ENCODE results near the gene MAGI1.

- no peak for TF ChIP-seq POLR2A (IDR thresholded peaks at IDR 0.05)
- no peak for TF ChIP-seq CTCF (IDR thresholded peaks at IDR 0.05)
These were observed 101.6 kb downstream of the MAGI1 start for GRCh38 chr3:65936908-65937638.
